ENCODE results near the gene TCAP.

The TCAP gene

GRCh38 chr17:39667945-39668924 lies 3.1 kb downstream of the TCAP start, which contains the start of gene PNMT:
Gene PNMT, plus strand, starts transcription at chr17:39668453. Its CDS starts 23 bp downstream, at chr17:39668476.
- peak; percentile 33 for DNase-seq (ENCODE audit: low read depth)

DNA sequence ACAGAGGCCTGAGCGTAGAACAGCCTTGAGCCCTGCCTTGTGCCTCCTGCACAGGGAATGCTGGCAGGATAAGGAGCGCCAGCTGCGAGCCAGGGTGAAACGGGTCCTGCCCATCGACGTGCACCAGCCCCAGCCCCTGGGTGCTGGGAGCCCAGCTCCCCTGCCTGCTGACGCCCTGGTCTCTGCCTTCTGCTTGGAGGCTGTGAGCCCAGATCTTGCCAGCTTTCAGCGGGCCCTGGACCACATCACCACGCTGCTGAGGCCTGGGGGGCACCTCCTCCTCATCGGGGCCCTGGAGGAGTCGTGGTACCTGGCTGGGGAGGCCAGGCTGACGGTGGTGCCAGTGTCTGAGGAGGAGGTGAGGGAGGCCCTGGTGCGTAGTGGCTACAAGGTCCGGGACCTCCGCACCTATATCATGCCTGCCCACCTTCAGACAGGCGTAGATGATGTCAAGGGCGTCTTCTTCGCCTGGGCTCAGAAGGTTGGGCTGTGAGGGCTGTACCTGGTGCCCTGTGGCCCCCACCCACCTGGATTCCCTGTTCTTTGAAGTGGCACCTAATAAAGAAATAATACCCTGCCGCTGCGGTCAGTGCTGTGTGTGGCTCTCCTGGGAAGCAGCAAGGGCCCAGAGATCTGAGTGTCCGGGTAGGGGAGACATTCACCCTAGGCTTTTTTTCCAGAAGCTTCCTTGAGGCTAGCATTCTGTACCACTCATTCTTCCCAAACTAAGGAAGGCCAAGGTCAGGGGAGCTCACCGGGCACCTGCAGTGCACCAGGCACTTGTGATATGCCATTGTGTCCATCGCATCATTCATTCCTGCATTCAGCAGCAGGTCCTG lies 5.0 kb downstream of the TCAP start:
- DNase-seq (ENCODE audit: low read depth): no peak

DNA sequence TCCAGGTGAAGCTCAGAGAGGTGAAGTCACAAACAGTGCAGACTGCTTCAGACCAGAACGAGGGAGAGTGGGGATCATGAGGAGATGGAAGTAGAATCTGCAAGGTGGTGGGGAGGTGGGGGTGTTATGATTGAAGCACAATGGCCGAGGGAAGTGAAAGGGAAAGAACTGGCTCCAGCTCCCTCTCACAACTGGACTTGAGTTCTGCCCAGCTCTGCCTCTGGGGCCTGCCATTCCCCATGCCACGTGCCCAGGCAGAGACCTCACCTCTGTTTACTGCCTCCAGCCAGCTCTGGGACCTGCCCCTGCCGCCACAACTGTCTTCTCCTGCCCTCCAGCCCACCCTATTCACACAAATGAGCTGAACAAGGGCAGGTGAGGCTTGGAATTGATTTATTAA lies 5.6 kb downstream of the TCAP start:
- DNase-seq (ENCODE audit: low read depth): no peak

DNA sequence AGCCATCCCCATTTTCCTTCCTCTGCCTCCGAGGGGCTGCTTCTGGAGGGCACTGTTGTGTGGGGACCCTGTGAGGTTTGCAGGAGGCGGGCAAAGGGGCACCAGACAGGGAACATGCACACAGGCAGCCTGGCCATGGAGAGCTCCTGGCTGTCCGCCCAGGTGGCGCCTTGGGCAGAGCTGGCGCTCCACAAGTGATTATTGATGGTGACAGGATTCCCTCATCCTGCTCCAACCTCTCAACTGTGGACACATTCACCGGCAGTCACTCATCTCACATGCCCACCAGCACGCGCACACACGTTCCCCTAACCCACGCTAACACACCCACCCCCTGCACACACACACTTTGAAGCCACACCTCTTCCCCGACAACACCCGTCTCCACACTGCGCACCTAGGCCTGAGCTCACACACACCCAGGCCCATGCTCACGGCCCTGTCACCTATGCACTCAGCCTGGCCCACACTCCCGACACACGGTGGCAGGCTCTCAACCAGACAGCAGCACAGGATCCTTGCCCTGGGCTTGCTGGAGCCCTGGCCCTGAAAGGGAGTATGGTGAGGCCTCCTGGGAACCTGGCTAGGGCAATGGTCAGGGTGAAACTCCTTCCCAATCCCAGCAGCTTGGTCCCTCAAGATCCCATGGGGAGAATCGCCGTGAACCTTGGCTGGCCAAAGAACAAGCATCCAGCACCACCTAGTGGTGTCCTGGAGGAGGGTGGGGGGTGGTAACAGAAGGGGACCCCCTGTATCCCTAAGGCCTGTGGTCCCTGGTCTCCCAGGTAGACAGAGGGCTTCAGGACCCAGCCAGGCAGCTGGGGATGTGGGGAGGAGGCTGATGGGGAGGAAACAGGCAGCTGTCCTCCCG lies 6.7 kb downstream of the TCAP start:
- no peak for DNase-seq (ENCODE audit: low read depth)

DNA sequence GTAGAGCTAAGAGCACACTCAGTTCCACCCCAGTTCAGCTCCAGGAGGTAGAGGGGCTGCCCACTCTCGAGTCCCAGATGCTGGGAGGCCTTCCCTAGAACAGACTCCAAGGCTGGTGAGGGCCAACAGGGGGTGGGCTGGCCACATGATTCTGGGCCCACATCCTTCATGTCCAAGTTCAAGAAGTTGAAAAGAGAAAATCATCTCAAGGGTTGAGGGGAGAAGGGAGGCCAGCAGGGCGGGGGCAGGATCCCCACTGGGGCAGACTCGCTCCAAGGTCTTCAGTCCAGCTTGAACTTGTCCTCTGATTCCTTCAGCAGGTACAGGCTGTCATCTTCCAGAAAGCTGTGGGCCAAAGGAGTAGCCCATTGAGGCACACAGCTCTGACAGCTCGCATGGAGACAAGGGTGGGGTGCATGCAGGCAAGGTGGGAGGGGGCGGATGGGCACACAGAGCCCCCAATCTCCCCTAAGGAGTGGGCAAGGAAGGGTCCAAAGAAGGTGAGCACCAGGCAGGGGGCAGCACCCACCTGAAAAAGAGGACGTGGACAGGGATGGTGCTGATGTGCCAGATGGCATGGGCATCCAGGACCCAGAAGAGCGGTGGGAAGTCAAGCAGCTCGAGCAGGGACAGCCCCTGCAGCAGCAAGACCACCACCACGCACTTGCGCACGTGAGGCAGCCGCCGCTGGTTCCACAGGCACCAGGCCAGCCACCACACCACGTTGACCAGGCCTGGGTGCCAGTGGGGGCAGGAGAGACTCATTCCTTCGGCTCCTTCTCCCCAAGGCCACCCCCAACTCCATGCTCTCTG lies 7.6 kb downstream of the TCAP start:
- no peak for DNase-seq (ENCODE audit: low read depth)

GRCh38 chr17:39673335-39674081 lies 8.4 kb downstream of the TCAP start:
- DNase-seq (ENCODE audit: low read depth): no peak

DNA sequence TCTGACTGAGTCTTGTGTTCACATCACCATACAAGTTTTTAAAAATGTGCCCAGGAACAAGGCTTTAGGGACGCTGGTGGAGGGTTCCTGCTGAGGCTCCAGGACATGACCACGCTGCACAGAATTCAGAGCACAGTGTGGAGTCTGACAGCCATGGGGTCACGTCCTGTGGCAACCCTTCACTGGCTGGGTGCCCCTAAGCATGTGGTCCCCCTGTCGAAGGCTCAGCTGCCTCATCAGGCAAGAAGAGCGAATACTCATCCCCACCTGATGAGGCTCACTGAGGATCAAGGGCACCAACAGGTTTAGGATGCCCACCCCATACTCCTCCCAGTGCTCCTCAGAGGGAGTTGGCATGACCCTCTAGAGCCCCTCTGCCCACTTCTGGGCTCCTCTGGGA lies 9.0 kb downstream of the TCAP start:
- no peak for DNase-seq (ENCODE audit: low read depth)

DNA sequence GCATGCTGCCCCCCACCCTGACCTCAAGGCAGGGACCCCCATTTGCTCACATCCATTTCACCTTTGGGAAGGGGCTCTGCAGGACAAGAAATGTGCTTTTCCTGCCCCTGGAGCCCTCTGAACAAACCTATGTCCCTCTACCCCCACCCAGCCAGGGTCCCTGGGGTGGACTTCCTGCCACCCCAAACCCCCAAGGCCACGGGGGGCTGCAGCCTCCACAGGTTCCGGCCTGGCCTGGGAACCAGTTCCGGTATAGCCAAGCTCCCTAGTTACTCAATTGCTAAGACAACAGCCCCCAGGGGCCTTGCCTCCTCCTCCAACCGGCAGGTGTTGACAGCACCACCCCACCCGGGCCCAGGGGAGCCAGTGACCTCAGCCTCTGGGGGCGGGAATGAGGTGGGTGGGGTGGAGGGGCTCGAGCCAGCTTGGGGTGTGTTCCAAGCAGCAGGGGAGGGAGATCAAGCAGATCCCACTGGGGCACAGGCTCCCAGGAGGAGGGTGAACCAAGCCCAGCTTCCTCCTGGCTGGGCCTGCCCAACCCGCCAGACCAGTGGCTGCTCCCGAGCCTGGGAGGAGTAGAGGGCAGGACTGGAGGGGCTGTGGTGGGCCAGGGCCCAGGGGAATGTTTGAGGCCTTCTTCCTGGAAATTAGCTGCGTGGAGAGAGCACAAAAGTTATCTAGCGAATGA lies 9.7 kb downstream of the TCAP start:
- no peak for DNase-seq (ENCODE audit: low read depth)

DNA sequence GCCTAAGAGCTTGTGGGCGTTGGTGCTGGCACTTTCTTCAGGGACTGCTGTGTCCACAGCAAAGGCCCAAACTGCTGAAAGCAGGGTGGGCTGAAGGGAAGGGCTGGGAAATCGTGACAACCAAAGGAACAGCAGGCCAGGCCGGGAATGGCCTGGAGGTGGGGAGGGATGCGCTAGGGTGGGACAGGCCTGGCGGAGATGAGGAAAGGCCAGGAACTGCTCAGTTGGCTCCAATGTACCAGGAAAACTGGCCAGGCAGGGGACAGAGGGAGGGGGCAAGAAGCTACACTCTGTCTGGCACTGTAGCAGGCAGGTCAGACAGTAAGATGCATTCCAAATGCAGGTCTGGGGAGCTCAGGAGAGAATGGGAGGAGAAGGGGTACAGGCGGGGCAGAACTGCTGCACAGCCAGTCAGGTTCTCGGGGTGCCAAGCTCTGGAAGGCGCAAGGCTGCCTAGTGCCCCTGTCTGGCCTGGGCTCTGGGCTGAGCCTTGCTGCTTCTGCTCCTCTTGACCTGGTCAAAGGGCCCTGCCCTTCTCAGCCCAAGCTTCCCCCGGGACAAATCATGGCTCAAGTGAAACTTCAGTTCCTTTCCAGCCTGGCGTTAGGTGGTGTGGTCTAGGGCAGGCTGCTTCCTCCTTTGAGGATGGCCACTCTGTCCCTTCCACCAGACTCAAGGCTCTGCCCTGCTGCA lies 10.4 kb downstream of the TCAP start:
- DNase-seq (ENCODE audit: low read depth): no peak

GRCh38 chr17:39676198-39676819 lies 11.2 kb downstream of the TCAP start:
- DNase-seq (ENCODE audit: low read depth): peak; percentile 24

GRCh38 chr17:39677072-39677471 lies 11.9 kb downstream of the TCAP start:
- no peak for DNase-seq (ENCODE audit: low read depth)

DNA sequence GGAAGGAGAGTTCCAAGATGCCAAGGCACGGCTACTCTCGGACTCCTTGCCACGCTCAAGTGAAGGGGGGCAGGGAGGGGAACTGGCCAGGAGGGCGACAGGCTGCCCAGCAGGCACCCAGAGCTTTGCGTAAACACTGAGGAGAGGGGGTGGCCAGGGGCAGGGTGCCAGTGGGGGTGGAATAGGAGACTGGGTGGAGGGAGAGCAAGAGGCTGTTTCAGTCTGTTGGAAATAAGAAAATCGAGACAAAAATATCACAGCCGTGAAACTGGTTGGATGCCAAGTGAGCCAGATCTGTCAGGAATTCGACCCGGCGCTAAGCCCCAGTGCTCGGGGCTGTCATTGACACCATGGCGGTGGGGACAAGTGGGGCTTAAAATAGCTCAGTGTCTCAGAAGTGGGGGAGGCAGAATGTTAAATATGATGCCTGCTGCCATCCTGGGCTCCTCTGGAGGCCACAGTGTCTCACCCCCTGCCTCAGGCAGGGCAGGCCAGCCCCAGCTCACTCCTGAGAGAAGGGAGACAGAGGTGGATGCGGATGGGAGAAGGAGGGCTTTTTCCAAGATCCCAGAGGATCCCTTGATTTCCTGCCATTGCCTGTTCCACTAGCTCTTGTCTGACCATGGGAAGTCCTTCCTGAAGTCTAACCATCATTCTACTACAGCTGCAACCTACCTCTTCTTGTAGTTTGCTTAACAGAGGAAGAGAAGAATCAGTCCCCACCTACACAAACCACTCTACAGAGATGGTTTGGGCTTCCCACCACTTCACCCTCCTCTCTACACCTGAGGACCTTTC lies 12.6 kb downstream of the TCAP start:
- DNase-seq (ENCODE audit: low read depth): no peak

GRCh38 chr17:39678340-39679116 lies 13.4 kb downstream of the TCAP start:
- DNase-seq (ENCODE audit: low read depth): no peak

DNA sequence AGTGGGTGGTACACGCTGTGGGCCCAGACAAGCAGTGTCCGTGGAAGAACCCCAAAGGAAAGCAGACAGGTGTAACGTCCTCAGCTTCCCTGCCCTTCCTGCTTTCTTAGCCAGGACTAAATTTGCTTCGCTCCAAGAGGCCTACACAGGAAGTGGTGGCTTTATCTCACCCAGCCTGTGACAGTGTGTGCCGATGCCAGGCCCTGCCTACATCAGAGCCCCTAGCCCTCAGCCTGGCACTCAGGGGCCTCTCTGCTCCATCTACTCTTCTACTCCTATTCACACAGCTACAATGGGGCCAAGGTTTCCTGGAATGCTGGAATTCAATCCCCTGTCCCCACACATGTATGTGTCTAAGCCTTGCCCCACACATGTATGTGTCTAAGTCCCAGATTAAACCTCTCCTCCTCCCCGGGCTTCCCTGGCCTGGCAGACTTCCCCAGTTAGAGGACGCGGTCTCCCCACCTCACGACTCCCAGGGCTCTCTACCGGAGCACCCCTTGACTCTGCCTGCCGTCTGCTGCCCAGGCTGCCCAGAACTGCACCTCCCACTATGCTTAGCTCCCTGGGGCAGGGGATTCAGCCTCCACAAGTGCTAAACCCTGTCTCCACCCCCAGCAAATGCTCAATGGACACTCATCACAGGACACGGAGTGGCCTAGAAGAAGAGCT lies 14.5 kb downstream of the TCAP start:
- DNase-seq (ENCODE audit: low read depth): peak; percentile 21

DNA sequence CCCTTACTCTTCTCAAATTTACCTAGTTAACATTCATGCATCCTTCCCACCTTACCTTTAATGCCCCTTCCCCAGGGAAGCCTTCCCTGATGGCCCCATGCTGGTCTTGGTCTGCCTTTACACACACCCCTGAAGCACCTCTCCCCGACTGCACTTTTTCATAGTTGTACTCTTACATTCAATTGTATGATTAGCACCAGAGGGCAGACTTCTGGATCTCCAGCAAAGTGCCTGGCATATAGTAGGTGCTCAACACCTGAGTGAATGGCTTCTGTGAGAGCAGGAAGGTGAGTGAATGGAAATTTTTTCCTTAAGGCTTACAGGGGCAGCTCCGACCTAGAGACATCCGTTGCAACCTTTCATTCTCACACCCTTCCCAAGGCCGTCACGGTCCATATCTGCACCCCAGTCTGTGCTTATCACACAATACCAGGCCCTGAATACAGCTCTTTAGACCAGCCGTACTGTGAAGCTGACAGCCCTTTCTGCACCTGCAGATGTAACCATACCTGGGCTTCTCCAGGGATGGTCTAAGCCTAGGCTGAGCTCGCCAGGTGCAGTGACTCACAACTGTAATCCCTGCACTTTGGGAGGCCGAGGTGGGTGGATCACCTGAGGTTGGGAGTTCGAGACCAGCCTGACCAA lies 18.3 kb downstream of the TCAP start:
- DNase-seq (ENCODE audit: low read depth): no peak

All from activated T-helper 1 cell treated with Interleukin-2 at 50 U/mL for 16 hours (primary cell).